Nephron progenitor cell (in vitro differentiated cells): Measurements from ENCODE around the gene IL17RB.

ENCODE experiments used
- DNase-seq: peaks from one replicate; pipeline ENCODE4 v3.0.0; 2021
- H3K27ac Mint-ChIP-seq: 2 replicates; pipeline ENCODE4 v1.8.0; 2021; ENCODE audit warnings: mild to moderate bottlenecking, moderate library complexity, mixed read lengths
- H3K27me3 Mint-ChIP-seq: 2 replicates; pipeline ENCODE4 v1.8.0; 2021; ENCODE audit warnings: mild to moderate bottlenecking, low read depth, mixed read lengths; ENCODE audit not compliant: poor library complexity
- H3K36me3 Mint-ChIP-seq: 2 replicates; pipeline ENCODE4 v1.8.0; 2021; ENCODE audit warnings: low read depth, mixed read lengths
- H3K4me1 Mint-ChIP-seq: 2 replicates; pipeline ENCODE4 v1.8.0; 2021; ENCODE audit warnings: mixed read lengths
- H3K4me3 Mint-ChIP-seq: 2 replicates; pipeline ENCODE4 v1.8.0; 2021; ENCODE audit warnings: mild to moderate bottlenecking, moderate library complexity, mixed read lengths
- H3K9me3 Mint-ChIP-seq: 2 replicates; pipeline ENCODE4 v1.8.0; 2021; ENCODE audit warnings: mild to moderate bottlenecking, moderate library complexity, mixed read lengths
- TF ChIP-seq, protein P1 (sequence below): fragments of 200-600 bp; sonication (generic); IDR thresholded peaks from 2 replicates; pipeline ENCODE4 v1.5.0; 2021; ENCODE audit warnings: antibody characterized with exemption

Gene IL17RB

GRCh38 chr3:53833053-53833645 lies 13.2 kb upstream of the IL17RB start:
- peaks cover 3% of the 10 kb centered on the region for H3K27me3 Mint-ChIP-seq

DNA sequence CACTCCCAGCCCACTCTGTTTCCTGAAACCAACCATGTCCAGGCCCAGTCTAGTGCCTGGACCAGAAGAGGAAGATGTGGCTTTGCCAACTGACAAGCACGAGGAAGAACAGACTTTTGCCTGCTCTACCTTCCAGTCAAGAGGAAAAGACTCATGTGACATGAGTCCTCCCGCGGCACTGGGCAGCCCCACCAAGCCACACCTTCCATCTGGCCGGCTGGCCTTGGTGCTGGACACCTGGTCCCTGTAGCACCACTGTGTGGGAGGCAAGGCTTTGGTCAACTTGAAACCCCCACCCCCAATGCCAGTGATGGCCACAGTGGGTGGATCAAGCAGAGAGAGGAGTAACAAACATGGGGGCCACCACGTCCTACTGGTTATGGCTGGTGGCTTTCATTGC lies 12.7 kb upstream of the IL17RB start:
- TF ChIP-seq, protein P1, sequence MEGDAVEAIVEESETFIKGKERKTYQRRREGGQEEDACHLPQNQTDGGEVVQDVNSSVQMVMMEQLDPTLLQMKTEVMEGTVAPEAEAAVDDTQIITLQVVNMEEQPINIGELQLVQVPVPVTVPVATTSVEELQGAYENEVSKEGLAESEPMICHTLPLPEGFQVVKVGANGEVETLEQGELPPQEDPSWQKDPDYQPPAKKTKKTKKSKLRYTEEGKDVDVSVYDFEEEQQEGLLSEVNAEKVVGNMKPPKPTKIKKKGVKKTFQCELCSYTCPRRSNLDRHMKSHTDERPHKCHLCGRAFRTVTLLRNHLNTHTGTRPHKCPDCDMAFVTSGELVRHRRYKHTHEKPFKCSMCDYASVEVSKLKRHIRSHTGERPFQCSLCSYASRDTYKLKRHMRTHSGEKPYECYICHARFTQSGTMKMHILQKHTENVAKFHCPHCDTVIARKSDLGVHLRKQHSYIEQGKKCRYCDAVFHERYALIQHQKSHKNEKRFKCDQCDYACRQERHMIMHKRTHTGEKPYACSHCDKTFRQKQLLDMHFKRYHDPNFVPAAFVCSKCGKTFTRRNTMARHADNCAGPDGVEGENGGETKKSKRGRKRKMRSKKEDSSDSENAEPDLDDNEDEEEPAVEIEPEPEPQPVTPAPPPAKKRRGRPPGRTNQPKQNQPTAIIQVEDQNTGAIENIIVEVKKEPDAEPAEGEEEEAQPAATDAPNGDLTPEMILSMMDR: no peak
- Mint-ChIP-seq H3K36me3 (no peaks in the 10 kb centered on the region), H3K4me1 (no peaks in the 10 kb centered on the region), H3K27ac (no peak overlapping the region), H3K4me3 (no peak overlapping the region), H3K27me3 (peaks cover 3% of the 10 kb centered on the region), H3K9me3 (no peaks in the 10 kb centered on the region)
- DNase-seq: no peak

More at GRCh38 chr3:53833053-53833645, 13.2 kb upstream of the IL17RB start:
- Mint-ChIP-seq H3K4me1 (no peaks in the 10 kb centered on the region), H3K4me3 (no peak overlapping the region), H3K27ac (no peak overlapping the region), H3K36me3 (no peaks in the 10 kb centered on the region), H3K9me3 (no peaks in the 10 kb centered on the region)
- TF ChIP-seq, protein P1: no peak
- no peak for DNase-seq

DNA sequence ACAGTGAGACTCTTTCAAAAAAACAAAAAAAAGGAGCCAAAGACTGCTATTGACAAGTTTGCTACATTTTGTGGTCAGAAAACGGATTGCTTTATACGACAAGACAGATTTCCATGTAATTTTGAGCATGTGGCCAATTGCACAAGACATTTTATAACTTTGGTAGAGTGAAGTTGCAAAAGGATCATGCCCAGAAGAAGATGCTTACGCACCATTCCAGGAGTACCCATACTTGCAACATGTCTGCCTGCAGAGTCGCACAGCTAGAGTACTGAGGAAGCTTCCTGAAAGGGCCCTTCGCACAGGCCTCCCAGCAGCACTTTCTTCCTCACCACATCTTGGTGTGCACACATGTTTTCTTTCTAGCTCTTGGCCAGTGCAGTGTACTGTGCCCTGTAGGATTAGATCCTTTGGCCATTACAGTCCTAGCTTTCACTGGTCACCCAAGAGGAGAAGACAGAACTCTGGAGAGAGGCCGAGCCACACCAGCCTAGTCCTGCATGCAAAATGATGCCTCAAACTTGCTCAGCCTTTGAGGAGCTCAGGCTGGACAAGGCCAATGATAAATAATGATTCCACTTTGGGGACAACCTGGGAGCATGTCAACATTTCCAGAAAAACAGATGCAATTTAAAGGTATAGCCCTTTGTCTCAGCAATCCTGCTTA lies 11.8 kb upstream of the IL17RB start:
- Mint-ChIP-seq H3K27me3 (peaks cover 3% of the 10 kb centered on the region), H3K9me3 (no peaks in the 10 kb centered on the region), H3K4me3 (no peak overlapping the region), H3K36me3 (no peaks in the 10 kb centered on the region), H3K27ac (no peak overlapping the region), H3K4me1 (no peaks in the 10 kb centered on the region)
- no peak for DNase-seq
- TF ChIP-seq, protein P1: no peak

DNA sequence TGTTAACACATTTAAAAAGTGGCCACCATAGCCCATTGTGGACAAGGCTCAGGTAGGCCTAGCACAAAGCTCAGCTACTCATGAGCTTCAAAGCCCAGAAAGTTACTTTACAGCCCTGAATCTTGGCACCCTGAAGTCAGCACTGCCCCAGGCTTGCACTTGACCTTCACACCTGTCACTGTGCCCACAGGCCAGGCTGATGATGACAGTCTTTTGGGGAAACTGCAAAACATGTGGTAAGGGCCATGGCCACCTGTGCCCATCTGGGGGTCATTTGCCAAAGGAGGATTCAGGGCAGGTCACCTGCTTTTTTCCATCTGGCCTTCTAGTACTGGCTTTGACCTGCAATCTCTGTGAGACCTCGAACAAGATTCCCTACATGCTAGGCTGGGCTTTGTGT lies 11.1 kb upstream of the IL17RB start:
- TF ChIP-seq, protein P1: no peak
- no peaks in the 10 kb centered on the region for H3K4me1 Mint-ChIP-seq
- H3K4me3 Mint-ChIP-seq: no peak overlapping the region
- DNase-seq: no peak
- no peaks in the 10 kb centered on the region for H3K36me3 Mint-ChIP-seq
- H3K9me3 Mint-ChIP-seq: no peaks in the 10 kb centered on the region
- no peak overlapping the region for H3K27ac Mint-ChIP-seq
- peaks cover 3% of the 10 kb centered on the region for H3K27me3 Mint-ChIP-seq

DNA sequence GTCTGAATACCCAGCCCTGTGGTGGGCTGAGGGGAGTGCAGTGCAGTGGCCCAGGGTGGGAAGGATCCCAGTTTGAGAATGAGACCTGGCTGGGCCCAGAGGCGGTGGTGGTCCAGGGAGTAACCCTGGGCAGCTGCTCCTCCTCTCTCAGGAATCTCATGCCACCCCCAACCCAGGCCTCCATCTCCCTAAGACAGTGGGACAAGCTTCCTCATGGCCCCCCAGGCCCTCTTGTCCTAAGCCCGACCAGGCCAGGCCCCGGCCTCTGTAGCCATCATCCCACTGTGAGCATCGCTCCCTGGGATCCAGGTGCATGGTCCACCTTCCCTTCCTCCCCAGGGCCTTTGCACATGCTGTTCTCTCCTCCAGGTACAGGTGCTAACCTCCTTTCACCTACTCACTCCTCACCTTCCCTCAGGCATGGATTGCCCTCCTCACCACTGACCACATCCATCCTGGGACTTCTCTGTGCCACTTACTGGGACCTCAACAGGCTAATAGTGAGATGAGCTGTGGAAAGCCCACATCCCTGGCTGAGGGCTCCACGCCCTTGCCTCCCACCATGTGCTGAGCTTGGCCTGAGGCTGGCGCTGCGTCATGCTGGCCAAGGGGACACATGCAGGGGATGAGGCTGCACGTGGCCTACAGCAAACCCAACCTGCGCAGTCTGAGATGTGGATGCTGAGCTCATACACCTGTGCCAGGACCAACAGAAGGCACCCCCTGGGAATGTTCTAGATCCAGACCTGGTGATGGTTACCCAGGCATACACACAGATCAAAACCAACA lies 10.1 kb upstream of the IL17RB start:
- TF ChIP-seq, protein P1: no peak
- Mint-ChIP-seq H3K4me3 (no peak overlapping the region), H3K9me3 (no peaks in the 10 kb centered on the region), H3K27ac (no peak overlapping the region), H3K4me1 (no peaks in the 10 kb centered on the region), H3K36me3 (no peaks in the 10 kb centered on the region), H3K27me3 (peaks cover 3% of the 10 kb centered on the region)
- no peak for DNase-seq
